ENCODE data around the gene TARM1. TPM values are rescaled to one million over a fixed set of nuclear protein-coding genes. Genes with fewer than 3 reads are reported as not detected.
"Not testable (repeated sequence)": the region's sequence is repeated elsewhere in the genome, so short reads cannot be mapped to it uniquely, and the experiment has no call there.

TARM1 gene
- polyA plus RNA-seq, 4 donors = not detected

- peak; percentile 51 to 55 for DNase-seq
- H3K36me3 ChIP-seq (ENCODE audit: control insufficient read depth in 3 of 3, insufficient read depth in 2 of 3, low read depth in 1 of 3, low read length in 3 of 3); H3K4me1 ChIP-seq (ENCODE audit: control insufficient read depth in 3 of 3, insufficient read depth in 2 of 3, low read depth in 1 of 3, low read length in 2 of 3); FAIRE-seq; H3K27ac ChIP-seq (ENCODE audit: low read depth in 1 of 3, low read length in 2 of 3); H3K9me3 ChIP-seq (ENCODE audit: control insufficient read depth in 2 of 2, insufficient read depth in 1 of 2, low read depth in 1 of 2, low read length in 1 of 2): not testable (repeated sequence)
- Histone ChIP-seq H3K4me3 (ENCODE audit: low read depth in 1 of 3, low read length in 3 of 3) (peak overlapping the region in 1 of 3 donors; percentile 36), H3K27me3 (ENCODE audit: control insufficient read depth in 3 of 3, insufficient read depth in 3 of 3, low read length in 3 of 3) (peaks cover 0 to 25% (median 11%) of the 10 kb centered on the region in 3 donors)
- 0 to 1% (median 0%) methylated on average over 39 to 46 of the region's 46 CpGs for WGBS, 3 donors
Observed at GRCh38 chr19:54095859-54096616, 14.9 kb upstream of the TARM1 start.

- H3K27me3 ChIP-seq (ENCODE audit: control insufficient read depth in 3 of 3, insufficient read depth in 3 of 3, low read length in 3 of 3) = peaks cover 0 to 25% (median 11%) of the 10 kb centered on the region in 3 donors
- DNase-seq (no peak), FAIRE-seq (no peak)
- no peaks in the 10 kb centered on the region for H3K36me3 ChIP-seq (ENCODE audit: control insufficient read depth in 3 of 3, insufficient read depth in 2 of 3, low read depth in 1 of 3, low read length in 3 of 3)
- WGBS, 3 donors = 69 to 85% (median 70%) methylated on average over 18 to 22 of the region's 22 CpGs
- no peak overlapping the region for H3K27ac ChIP-seq (ENCODE audit: low read depth in 1 of 3, low read length in 2 of 3)
- H3K4me3 ChIP-seq (ENCODE audit: low read depth in 1 of 3, low read length in 3 of 3) = peak overlapping the region in 1 of 3 donors; percentile 36
- H3K4me1 ChIP-seq (ENCODE audit: control insufficient read depth in 3 of 3, insufficient read depth in 2 of 3, low read depth in 1 of 3, low read length in 2 of 3) = no peaks in the 10 kb centered on the region
- H3K9me3 ChIP-seq (ENCODE audit: control insufficient read depth in 2 of 2, insufficient read depth in 1 of 2, low read depth in 1 of 2, low read length in 1 of 2) = no peaks in the 10 kb centered on the region
Observed at GRCh38 chr19:54095136-54095858, 14.1 kb upstream of the TARM1 start.

DNA sequence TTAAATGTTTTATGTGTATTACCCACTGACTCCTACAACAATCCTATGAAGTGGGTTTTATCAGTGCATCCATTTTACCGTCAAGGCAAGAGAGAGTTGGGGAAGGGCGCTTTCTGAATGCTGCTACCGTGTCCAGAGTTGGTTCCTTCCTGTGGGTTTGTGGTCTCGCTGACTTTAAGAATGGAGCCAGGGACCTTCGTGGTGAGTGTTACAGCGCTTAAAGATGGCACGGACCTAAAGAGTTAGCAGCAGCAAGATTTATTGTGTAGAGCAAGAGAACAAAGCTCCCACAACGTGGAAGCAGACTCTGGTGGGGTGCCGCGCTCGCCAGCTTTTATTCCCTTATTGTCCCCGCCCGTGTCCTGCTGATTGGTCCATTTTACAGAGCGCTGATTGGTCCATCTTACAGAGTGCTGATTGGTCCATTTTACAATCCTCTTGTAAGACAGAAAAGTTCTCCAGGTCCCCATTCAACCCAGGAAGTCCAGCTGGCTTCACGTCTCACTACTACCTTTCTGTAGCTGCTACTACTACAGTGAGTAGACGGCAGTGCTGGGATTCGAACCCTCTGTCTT lies 13.3 kb upstream of the TARM1 start:
- no peaks in the 10 kb centered on the region for H3K36me3 ChIP-seq (ENCODE audit: control insufficient read depth in 3 of 3, insufficient read depth in 2 of 3, low read depth in 1 of 3, low read length in 3 of 3)
- H3K4me3 ChIP-seq (ENCODE audit: low read depth in 1 of 3, low read length in 3 of 3) = no peak overlapping the region
- H3K4me1 ChIP-seq (ENCODE audit: control insufficient read depth in 3 of 3, insufficient read depth in 2 of 3, low read depth in 1 of 3, low read length in 2 of 3) = no peaks in the 10 kb centered on the region
- no peak for DNase-seq
- no peak overlapping the region for H3K27ac ChIP-seq (ENCODE audit: low read depth in 1 of 3, low read length in 2 of 3)
- H3K27me3 ChIP-seq (ENCODE audit: control insufficient read depth in 3 of 3, insufficient read depth in 3 of 3, low read length in 3 of 3) = peaks cover 0 to 27% (median 12%) of the 10 kb centered on the region in 3 donors
- whole genome bisulfite sequencing, 3 donors = 77 to 81% (median 81%) methylated on average over 17 of the region's 17 CpGs
- H3K9me3 ChIP-seq (ENCODE audit: control insufficient read depth in 2 of 2, insufficient read depth in 1 of 2, low read depth in 1 of 2, low read length in 1 of 2) = no peaks in the 10 kb centered on the region
- no peak for FAIRE-seq

DNA sequence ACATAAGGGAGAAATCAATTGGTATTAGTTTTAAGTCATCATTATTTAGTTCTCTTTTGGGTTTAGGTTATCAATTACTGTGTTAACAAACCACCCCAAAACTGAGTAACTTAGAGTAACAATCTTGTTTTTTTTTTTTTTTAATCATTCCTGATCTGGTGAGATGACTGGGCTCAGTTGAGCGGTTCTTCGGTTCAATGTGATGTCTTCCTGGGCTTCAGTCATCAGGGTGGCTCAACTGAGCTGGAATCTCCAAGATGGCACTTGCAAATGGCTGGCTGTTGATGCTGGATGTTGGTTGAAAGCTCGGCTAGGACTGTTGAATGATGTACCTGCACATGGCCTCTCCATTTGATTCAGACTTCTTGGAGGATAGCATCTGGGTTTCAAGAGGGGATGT lies 3.2 kb upstream of the TARM1 start:
- DNase-seq = no peak
- H3K36me3 ChIP-seq (ENCODE audit: control insufficient read depth in 3 of 3, insufficient read depth in 2 of 3, low read depth in 1 of 3, low read length in 3 of 3) = no peaks in the 10 kb centered on the region
- peaks cover 0 to 4% (median 0%) of the 10 kb centered on the region in 3 donors for H3K27me3 ChIP-seq (ENCODE audit: control insufficient read depth in 3 of 3, insufficient read depth in 3 of 3, low read length in 3 of 3)
- H3K9me3 ChIP-seq (ENCODE audit: control insufficient read depth in 2 of 2, insufficient read depth in 1 of 2, low read depth in 1 of 2, low read length in 1 of 2) = peaks cover 1 to 5% of the 10 kb centered on the region in 2 donors
- no peak overlapping the region for H3K4me3 ChIP-seq (ENCODE audit: low read depth in 1 of 3, low read length in 3 of 3)
- FAIRE-seq = no peak
- no peak overlapping the region for H3K27ac ChIP-seq (ENCODE audit: low read depth in 1 of 3, low read length in 2 of 3)
- 68 to 86% (median 83%) methylated on average over 3 of the region's 3 CpGs for WGBS, 3 donors
- no peaks in the 10 kb centered on the region for H3K4me1 ChIP-seq (ENCODE audit: control insufficient read depth in 3 of 3, insufficient read depth in 2 of 3, low read depth in 1 of 3, low read length in 2 of 3)

GRCh38 chr19:54077334-54077733 lies 3.8 kb downstream of the TARM1 start:
- Histone ChIP-seq H3K36me3 (ENCODE audit: control insufficient read depth in 3 of 3, insufficient read depth in 2 of 3, low read depth in 1 of 3, low read length in 3 of 3) (no peaks in the 10 kb centered on the region), H3K4me1 (ENCODE audit: control insufficient read depth in 3 of 3, insufficient read depth in 2 of 3, low read depth in 1 of 3, low read length in 2 of 3) (no peaks in the 10 kb centered on the region), H3K9me3 (ENCODE audit: control insufficient read depth in 2 of 2, insufficient read depth in 1 of 2, low read depth in 1 of 2, low read length in 1 of 2) (peaks cover 1 to 5% of the 10 kb centered on the region in 2 donors), H3K4me3 (ENCODE audit: low read depth in 1 of 3, low read length in 3 of 3) (no peak overlapping the region), H3K27me3 (ENCODE audit: control insufficient read depth in 3 of 3, insufficient read depth in 3 of 3, low read length in 3 of 3) (peaks cover 0 to 4% (median 0%) of the 10 kb centered on the region in 3 donors), H3K27ac (ENCODE audit: low read depth in 1 of 3, low read length in 2 of 3) (no peak overlapping the region)
- 70 to 75% (median 73%) methylated on average over 5 of the region's 5 CpGs for WGBS, 3 donors
- FAIRE-seq (no peak), DNase-seq (no peak)

GRCh38 chr19:54074851-54075250 lies 6.3 kb downstream of the TARM1 start:
- H3K27me3 ChIP-seq (ENCODE audit: control insufficient read depth in 3 of 3, insufficient read depth in 3 of 3, low read length in 3 of 3) = no peaks in the 10 kb centered on the region
- DNase-seq (no peak), FAIRE-seq (no peak)
- no peak overlapping the region for H3K27ac ChIP-seq (ENCODE audit: low read depth in 1 of 3, low read length in 2 of 3)
- H3K4me3 ChIP-seq (ENCODE audit: low read depth in 1 of 3, low read length in 3 of 3) = no peak overlapping the region
- H3K4me1 ChIP-seq (ENCODE audit: control insufficient read depth in 3 of 3, insufficient read depth in 2 of 3, low read depth in 1 of 3, low read length in 2 of 3) = no peaks in the 10 kb centered on the region
- H3K36me3 ChIP-seq (ENCODE audit: control insufficient read depth in 3 of 3, insufficient read depth in 2 of 3, low read depth in 1 of 3, low read length in 3 of 3) = no peaks in the 10 kb centered on the region
- H3K9me3 ChIP-seq (ENCODE audit: control insufficient read depth in 2 of 2, insufficient read depth in 1 of 2, low read depth in 1 of 2, low read length in 1 of 2) = peaks cover 0 to under 1% of the 10 kb centered on the region in 2 donors
- WGBS, 3 donors = 76 to 83% (median 77%) methylated on average over 9 of the region's 9 CpGs

DNA sequence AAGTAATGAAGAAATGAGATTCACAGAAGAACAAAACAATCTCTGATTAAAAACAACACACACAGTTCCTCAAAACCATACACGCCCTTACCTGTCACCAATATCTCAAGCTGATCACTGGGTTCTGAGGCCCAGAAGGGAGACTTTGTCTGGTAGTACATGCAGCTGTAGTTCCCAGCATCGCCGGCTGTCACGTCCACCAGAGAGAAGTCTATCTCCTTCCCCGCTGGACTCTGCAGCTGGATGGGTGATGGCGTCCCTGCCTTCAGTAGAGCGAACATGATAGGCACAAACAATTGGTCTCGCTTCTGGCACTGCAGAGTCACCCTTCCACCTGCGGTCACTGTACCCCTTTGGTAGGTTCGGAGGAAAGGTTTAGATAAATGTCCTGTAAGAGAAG lies 7.3 kb downstream of the TARM1 start:
- peaks cover 0 to 5% of the 10 kb centered on the region in 2 donors for H3K9me3 ChIP-seq (ENCODE audit: control insufficient read depth in 2 of 2, insufficient read depth in 1 of 2, low read depth in 1 of 2, low read length in 1 of 2)
- WGBS, 3 donors = 87 to 88% (median 87%) methylated on average over 10 of the region's 10 CpGs
- no peak overlapping the region for H3K27ac ChIP-seq (ENCODE audit: low read depth in 1 of 3, low read length in 2 of 3)
- H3K4me3 ChIP-seq (ENCODE audit: low read depth in 1 of 3, low read length in 3 of 3) = no peak overlapping the region
- no peaks in the 10 kb centered on the region for H3K36me3 ChIP-seq (ENCODE audit: control insufficient read depth in 3 of 3, insufficient read depth in 2 of 3, low read depth in 1 of 3, low read length in 3 of 3)
- no peaks in the 10 kb centered on the region for H3K27me3 ChIP-seq (ENCODE audit: control insufficient read depth in 3 of 3, insufficient read depth in 3 of 3, low read length in 3 of 3)
- no peak for DNase-seq
- FAIRE-seq = no peak
- no peaks in the 10 kb centered on the region for H3K4me1 ChIP-seq (ENCODE audit: control insufficient read depth in 3 of 3, insufficient read depth in 2 of 3, low read depth in 1 of 3, low read length in 2 of 3)

DNA sequence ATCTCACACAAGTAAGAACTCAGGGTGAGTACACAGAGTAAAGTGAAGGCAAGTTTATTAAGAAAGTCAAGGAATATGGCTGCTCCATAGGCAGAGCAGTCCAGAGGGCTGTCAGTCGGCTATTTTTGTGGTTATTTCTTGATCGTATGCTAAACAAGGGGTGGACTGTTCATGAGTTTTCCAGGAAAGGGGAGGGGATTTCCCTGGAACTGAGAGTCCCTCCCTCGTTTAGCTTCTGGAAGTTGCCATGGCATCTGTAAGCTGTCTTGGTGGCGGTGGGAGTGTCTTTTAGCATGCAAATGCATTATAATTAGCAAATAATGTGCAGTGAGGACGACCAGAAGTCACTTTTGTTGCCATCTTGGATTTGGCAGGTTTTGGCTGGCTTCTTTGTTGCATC lies 11.7 kb downstream of the TARM1 start:
- Histone ChIP-seq H3K4me1 (ENCODE audit: control insufficient read depth in 3 of 3, insufficient read depth in 2 of 3, low read depth in 1 of 3, low read length in 2 of 3) (no peaks in the 10 kb centered on the region), H3K9me3 (ENCODE audit: control insufficient read depth in 2 of 2, insufficient read depth in 1 of 2, low read depth in 1 of 2, low read length in 1 of 2) (peaks cover 0 to 5% of the 10 kb centered on the region in 2 donors), H3K4me3 (ENCODE audit: low read depth in 1 of 3, low read length in 3 of 3) (no peak overlapping the region), H3K36me3 (ENCODE audit: control insufficient read depth in 3 of 3, insufficient read depth in 2 of 3, low read depth in 1 of 3, low read length in 3 of 3) (no peaks in the 10 kb centered on the region), H3K27me3 (ENCODE audit: control insufficient read depth in 3 of 3, insufficient read depth in 3 of 3, low read length in 3 of 3) (no peaks in the 10 kb centered on the region), H3K27ac (ENCODE audit: low read depth in 1 of 3, low read length in 2 of 3) (no peak overlapping the region)
- 64 to 72% (median 66%) methylated on average over 5 of the region's 5 CpGs for WGBS, 3 donors
- no peak for FAIRE-seq
- DNase-seq = no peak

All from small intestine (tissue), 7 donors.